Calu3 (cell line): ENCODE results near the gene USP46. TPM values are rescaled to one million over a fixed set of nuclear protein-coding genes. Genes with fewer than 3 reads are reported as not detected.
A peak's percentile ranks its signal among the peaks of the same experiment; 100 is the strongest.

Experiments used
- BruUV-seq: library from RNA; stranded (reverse); fragments of 400-500 nt; replicated peaks from 2 replicates; lab custom pipeline; 2021; lab: Mats Ljungman, UMichigan
- CTCF ChIA-PET: fragments of 300-600 bp; sonication (Branson Sonifier 250); formaldehyde crosslinking; loops from one replicate; lab custom pipeline; 2022; ENCODE audit warnings: antibody characterized with exemption; lab: Charles Lee
- DNase-seq: peaks from one replicate; pipeline ENCODE4 v3.0.0; 2022
- H3K27ac Mint-ChIP-seq: one replicate; pipeline ENCODE4 v1.8.0; 2022; ENCODE audit warnings: mixed read lengths; ENCODE audit not compliant: unreplicated experiment
- H3K27me3 Mint-ChIP-seq: one replicate; pipeline ENCODE4 v1.8.0; 2022; ENCODE audit warnings: mixed read lengths; ENCODE audit not compliant: unreplicated experiment
- H3K36me3 Mint-ChIP-seq: one replicate; pipeline ENCODE4 v1.8.0; 2022; ENCODE audit warnings: mild to moderate bottlenecking, moderate library complexity, mixed read lengths; ENCODE audit not compliant: insufficient read depth, unreplicated experiment
- H3K4me1 Mint-ChIP-seq: one replicate; pipeline ENCODE4 v1.8.0; 2022; ENCODE audit warnings: mild to moderate bottlenecking, low read depth, mixed read lengths; ENCODE audit not compliant: unreplicated experiment
- H3K4me3 Mint-ChIP-seq: one replicate; pipeline ENCODE4 v1.8.0; 2022; ENCODE audit warnings: mild to moderate bottlenecking, low read depth, moderate library complexity, mixed read lengths; ENCODE audit not compliant: unreplicated experiment
- H3K9me3 Mint-ChIP-seq: one replicate; pipeline ENCODE4 v1.8.0; 2022; ENCODE audit warnings: low read depth, mixed read lengths; ENCODE audit not compliant: unreplicated experiment
- intact Hi-C: fragments of 100-400 bp; cut with micrococcal nuclease; formaldehyde crosslinking; loops from one replicate; pipeline ENCODE4 v1.10.0; 2022; ENCODE audit not compliant: unreplicated experiment
- total RNA-seq: library from RNA; stranded (reverse); gene quantifications from 2 replicates; pipeline ENCODE4 v1.2.3, GENCODE V29; 2022
- TF ChIP-seq, protein P1 (sequence below): fragments of 200-600 bp; IDR thresholded peaks from one replicate; pipeline ENCODE4 v1.8.0; 2022; ENCODE audit warnings: antibody characterized with exemption; ENCODE audit not compliant: unreplicated experiment

Gene USP46
- total RNA-seq, 1 experiment from 2014 or later = 12.5 TPM

DNA sequence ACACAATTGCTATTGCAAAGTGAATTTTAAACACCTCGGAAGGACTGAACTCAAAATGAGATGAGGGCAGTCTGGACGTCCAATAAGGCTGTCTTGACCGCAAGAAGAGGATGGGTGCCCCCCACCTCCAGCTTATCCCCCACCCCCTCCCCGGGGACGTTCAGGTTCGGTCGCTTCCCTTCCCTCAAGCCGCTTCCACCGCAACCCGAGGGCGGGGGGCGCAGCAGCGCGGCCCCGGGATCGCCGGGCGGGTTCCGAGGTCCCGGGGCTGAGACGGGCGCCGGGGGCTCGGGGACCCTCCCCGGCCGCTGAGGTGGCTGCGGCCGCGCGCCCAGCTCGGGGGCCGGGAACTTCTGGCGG, 480 bp downstream of the USP46 start:
- Mint-ChIP-seq H3K9me3 (peaks cover 3% of the 10 kb centered on the region), H3K27ac (no peak overlapping the region), H3K4me1 (peaks cover 9% of the 10 kb centered on the region), H3K27me3 (no peaks in the 10 kb centered on the region), H3K4me3 (peak overlapping the region; percentile 73), H3K36me3 (peaks cover 26% of the 10 kb centered on the region)
- intact Hi-C loops = loop anchor here (10.0 kb wide), 1 partner anchor 114 kb away; no protein-coding TSS in a partner anchor
- TF ChIP-seq, protein P1, sequence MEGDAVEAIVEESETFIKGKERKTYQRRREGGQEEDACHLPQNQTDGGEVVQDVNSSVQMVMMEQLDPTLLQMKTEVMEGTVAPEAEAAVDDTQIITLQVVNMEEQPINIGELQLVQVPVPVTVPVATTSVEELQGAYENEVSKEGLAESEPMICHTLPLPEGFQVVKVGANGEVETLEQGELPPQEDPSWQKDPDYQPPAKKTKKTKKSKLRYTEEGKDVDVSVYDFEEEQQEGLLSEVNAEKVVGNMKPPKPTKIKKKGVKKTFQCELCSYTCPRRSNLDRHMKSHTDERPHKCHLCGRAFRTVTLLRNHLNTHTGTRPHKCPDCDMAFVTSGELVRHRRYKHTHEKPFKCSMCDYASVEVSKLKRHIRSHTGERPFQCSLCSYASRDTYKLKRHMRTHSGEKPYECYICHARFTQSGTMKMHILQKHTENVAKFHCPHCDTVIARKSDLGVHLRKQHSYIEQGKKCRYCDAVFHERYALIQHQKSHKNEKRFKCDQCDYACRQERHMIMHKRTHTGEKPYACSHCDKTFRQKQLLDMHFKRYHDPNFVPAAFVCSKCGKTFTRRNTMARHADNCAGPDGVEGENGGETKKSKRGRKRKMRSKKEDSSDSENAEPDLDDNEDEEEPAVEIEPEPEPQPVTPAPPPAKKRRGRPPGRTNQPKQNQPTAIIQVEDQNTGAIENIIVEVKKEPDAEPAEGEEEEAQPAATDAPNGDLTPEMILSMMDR = no peak
- CTCF ChIA-PET = no interaction called here
- peak; percentile 4 for DNase-seq
- no TSS peak for BruUV-seq

DNA sequence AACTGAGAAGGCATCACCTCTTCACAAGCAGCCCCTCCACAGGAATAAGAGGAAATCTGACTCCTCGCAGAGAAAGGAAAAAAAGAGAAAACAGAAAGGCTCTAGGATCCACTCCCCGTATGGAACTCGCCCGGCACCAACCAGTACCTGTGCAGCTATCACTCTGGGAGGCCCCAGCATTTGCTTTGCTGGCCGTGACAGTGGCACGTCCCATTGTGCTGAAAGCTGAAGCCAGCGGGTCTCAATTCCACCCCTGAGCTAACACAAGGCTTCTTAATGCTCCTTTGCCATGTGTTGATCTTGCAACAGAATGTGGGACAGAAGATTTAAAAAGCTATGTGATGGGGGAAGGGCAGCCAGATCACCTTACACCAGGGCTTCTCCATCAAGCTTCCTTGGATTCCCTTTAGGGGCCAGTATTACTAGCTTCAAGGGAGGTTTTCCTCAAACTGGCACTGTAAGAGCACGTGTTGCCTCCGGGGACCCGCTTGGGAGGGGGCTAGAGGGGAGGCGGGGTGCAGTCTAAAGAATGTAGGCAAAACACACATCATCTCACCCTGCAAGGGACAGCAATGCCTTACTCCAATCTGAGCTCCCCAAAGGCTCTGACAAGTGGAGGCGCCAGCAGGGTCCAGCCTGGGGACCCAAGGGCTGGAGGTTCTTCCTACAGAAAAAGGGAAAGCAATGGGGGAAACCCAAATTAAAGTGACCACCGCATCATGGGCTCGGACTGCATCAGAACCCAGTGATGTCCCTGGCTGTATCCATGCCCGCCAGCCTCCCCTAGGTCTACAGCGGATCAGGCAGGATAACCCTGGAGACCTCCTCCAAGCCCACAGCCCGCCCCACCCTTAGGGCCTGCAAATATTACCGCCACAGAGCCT, 1.2 kb downstream of the USP46 start:
- CTCF ChIA-PET = interaction anchor here (0.7 kb wide), 1 partner anchor 55 kb away, joined by 4 read pairs; no protein-coding TSS in a partner anchor
- Mint-ChIP-seq H3K27me3 (no peaks in the 10 kb centered on the region), H3K4me3 (peak overlapping the region; percentile 73), H3K27ac (no peak overlapping the region), H3K36me3 (peaks cover 26% of the 10 kb centered on the region), H3K4me1 (peaks cover 9% of the 10 kb centered on the region), H3K9me3 (peaks cover 3% of the 10 kb centered on the region)
- TSS peak; percentile 11 for BruUV-seq
- intact Hi-C loops = loop anchor here (10.0 kb wide), 1 partner anchor 113 kb away; no protein-coding TSS in a partner anchor
- TF ChIP-seq, protein P1 = no peak
- no peak for DNase-seq

DNA sequence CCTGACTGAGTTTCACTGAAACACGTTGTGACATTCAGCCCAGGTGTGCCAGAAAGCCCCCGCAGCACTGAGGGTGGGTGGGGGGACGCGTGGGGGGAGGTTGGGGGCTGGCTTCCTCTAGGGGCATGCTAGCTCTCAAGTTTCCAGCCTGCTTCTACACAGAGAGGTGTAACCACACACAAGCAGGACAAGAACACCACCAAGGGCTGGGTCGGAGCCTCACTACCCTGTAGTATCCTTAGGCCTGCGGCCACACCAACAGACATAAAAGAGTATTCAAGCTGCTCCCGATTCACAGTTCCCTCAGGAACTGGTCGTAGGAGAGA, 1.8 kb downstream of the USP46 start:
- Mint-ChIP-seq H3K27me3 (no peaks in the 10 kb centered on the region), H3K27ac (no peak overlapping the region), H3K4me1 (peaks cover 9% of the 10 kb centered on the region), H3K9me3 (peaks cover 3% of the 10 kb centered on the region), H3K36me3 (peaks cover 26% of the 10 kb centered on the region), H3K4me3 (no peak overlapping the region)
- CTCF ChIA-PET = no interaction called here
- TF ChIP-seq, protein P1 = no peak
- no TSS peak for BruUV-seq
- no peak for DNase-seq
- intact Hi-C loops = loop anchor here (10.0 kb wide), 1 partner anchor 112 kb away; no protein-coding TSS in a partner anchor

DNA sequence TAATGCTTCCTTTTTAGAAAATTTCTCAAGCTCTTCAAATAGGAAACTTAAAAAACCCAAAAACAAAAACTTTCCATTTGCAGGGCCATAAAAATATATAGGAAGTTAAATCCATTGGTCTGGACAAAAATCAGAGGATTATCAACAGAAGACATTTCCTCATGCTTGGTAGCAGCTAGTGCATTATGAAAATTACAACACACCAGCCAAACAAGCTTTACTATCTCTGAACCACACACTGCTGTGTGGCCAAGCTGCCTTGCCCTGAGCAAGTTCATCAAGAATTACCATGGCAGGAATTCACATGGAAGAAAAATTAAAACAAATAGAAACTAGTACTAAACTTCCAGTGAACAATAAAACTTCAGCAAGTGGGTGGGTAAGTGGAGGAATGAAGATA, 3.6 kb downstream of the USP46 start:
- TF ChIP-seq, protein P1 = no peak
- no peak overlapping the region for H3K27ac Mint-ChIP-seq
- peaks cover 18% of the 10 kb centered on the region for H3K36me3 Mint-ChIP-seq
- peaks cover 6% of the 10 kb centered on the region for H3K4me1 Mint-ChIP-seq
- H3K9me3 Mint-ChIP-seq = no peaks in the 10 kb centered on the region
- intact Hi-C loops = loop anchor here (10.0 kb wide), 1 partner anchor 111 kb away; no protein-coding TSS in a partner anchor
- no peak overlapping the region for H3K4me3 Mint-ChIP-seq
- CTCF ChIA-PET = interaction anchor here (1.2 kb wide), 1 partner anchor 33 kb away, joined by 4 read pairs; no protein-coding TSS in a partner anchor
- no TSS peak for BruUV-seq
- H3K27me3 Mint-ChIP-seq = no peaks in the 10 kb centered on the region
- DNase-seq = no peak
